Body of pancreas (tissue), 4 donors: ENCODE results near the gene HSFX3. TPM values are rescaled to one million over a fixed set of nuclear protein-coding genes. Genes with fewer than 3 reads are reported as not detected.
"Not testable (repeated sequence)": the region's sequence is repeated elsewhere in the genome, so short reads cannot be mapped to it uniquely, and the experiment has no call there.

Experiments
- ATAC-seq: fragments of 150-250 bp; one replicate; pipeline ENCODE4 v1.9.1; 2016
- DNase-seq, 4 donors: peaks; one replicate each; pipeline ENCODE4 v3.0.0-alpha.2; 2019
- H3K27ac ChIP-seq, 4 donors: fragments of 200-600 bp; sonication (generic); 1 replicate in 3 of 4; 2 replicates in 1 of 4; pipeline versions ENCODE4 v1.5.1 to v1.6.1; 2016 to 2019; ENCODE audit warnings: mild to moderate bottlenecking in 1 of 4, mixed read lengths in 1 of 4, moderate library complexity in 1 of 4
- H3K27me3 ChIP-seq, 2 donors: fragments of 200-600 bp; sonication (generic); one replicate each; pipeline ENCODE4 v1.6.0; 2016; ENCODE audit warnings: mild to moderate bottlenecking in 1 of 2
- H3K36me3 ChIP-seq, 2 donors: fragments of 200-600 bp; sonication (generic); replicated peaks in 1 of 2; 2 replicates each; pipeline ENCODE4 v1.5.1; 2016; ENCODE audit warnings: low read depth in 2 of 2; ENCODE audit not compliant: insufficient read depth in 1 of 2
- H3K4me1 ChIP-seq: fragments of 200-600 bp; sonication (generic); one replicate; pipeline ENCODE4 v1.6.0; 2016
- H3K4me3 ChIP-seq, 2 donors: fragments of 200-600 bp; sonication (generic); 1 replicate in 1 of 2; 2 replicates in 1 of 2; pipeline ENCODE4 v1.5.1; 2016 to 2019
- H3K9me3 ChIP-seq, 3 donors: fragments of 200-600 bp; sonication (generic); 1 replicate in 2 of 3; 2 replicates in 1 of 3; pipeline ENCODE4 v1.5.1; 2016
- CTCF ChIP-seq, 7 experiments: fragments of 450-650 bp in 4 of 7; fragments of 200-600 bp in 3 of 7; sonication (generic) in 3 of 7; IDR thresholded peaks; one replicate each; pipeline ENCODE4 v1.5.1; 2016 to 2019; ENCODE audit warnings: antibody characterized with exemption in 7 of 7
- POLR2A ChIP-seq, 3 donors: fragments of 450-650 bp; IDR thresholded peaks; one replicate each; pipeline ENCODE4 v1.6.1; 2016; ENCODE audit warnings: antibody characterized with exemption in 3 of 3, mild to moderate bottlenecking in 2 of 3
- WGBS, 2 donors: methylation state at CpG; one replicate each; pipeline ENCODE4 v1.1.5; 2017; 5-methylcytosine and 5-hydroxymethylcytosine counted together
- intact Hi-C: fragments of 100-400 bp; cut with DNase I; formaldehyde crosslinking; loops from one replicate; pipeline ENCODE4 v1.15.1; 2023
- total RNA-seq, 2 donors: library from RNA; depleted of rRNA; stranded (reverse); fragments of >200 nt; gene quantifications; one replicate each; pipeline ENCODE4 v1.1.0, GENCODE V29; 2016

The HSFX3 gene, protein sequence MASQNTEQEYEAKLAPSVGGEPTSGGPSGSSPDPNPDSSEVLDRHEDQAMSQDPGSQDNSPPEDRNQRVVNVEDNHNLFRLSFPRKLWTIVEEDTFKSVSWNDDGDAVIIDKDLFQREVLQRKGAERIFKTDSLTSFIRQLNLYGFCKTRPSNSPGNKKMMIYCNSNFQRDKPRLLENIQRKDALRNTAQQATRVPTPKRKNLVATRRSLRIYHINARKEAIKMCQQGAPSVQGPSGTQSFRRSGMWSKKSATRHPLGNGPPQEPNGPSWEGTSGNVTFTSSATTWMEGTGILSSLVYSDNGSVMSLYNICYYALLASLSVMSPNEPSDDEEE
- not detected for total RNA-seq

GRCh38 chrX:149549701-149550100 lies at the start of gene HSFX3:
Gene HSFX3, minus strand, starts transcription at chrX:149549924. Its CDS starts 72 bp downstream, at chrX:149549852.
- WGBS, 2 donors = no CpG with 5 or more reads among the region's 6 CpGs
- H3K4me1 ChIP-seq, H3K27me3 ChIP-seq, H3K4me3 ChIP-seq, intact Hi-C loops, H3K36me3 ChIP-seq, ATAC-seq, H3K27ac ChIP-seq, DNase-seq, H3K9me3 ChIP-seq: not testable (repeated sequence)

- intact Hi-C loops, H3K4me3 ChIP-seq, ATAC-seq, H3K4me1 ChIP-seq, H3K9me3 ChIP-seq, H3K27ac ChIP-seq, H3K36me3 ChIP-seq, H3K27me3 ChIP-seq, DNase-seq: not testable (repeated sequence)
- no CpG with 5 or more reads among the region's 11 CpGs for WGBS, 2 donors
Observed at GRCh38 chrX:149598603-149599002, 48.9 kb upstream of the HSFX3 start.

DNA sequence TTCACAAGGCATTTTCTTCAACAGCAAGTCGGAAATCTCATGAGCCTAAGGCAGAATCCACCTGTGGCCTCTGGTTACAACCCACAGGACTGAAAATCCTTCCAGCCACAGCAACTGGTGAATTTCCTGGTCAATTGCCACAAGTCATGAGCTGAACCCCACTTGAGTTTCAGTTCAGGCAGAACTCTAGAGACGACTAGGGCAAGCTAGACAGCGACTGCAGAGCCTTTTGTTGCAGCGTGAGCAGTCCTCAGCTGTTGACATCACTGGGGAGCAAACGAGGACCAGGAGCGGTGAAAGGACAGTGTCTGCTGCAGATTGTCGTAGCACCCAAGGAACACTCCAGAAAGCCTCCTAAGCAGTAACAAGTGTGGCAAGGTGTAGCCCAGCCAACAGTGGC lies 46.2 kb upstream of the HSFX3 start:
- H3K4me3 ChIP-seq, H3K9me3 ChIP-seq, H3K27ac ChIP-seq, intact Hi-C loops, DNase-seq, H3K4me1 ChIP-seq, H3K36me3 ChIP-seq, ATAC-seq, H3K27me3 ChIP-seq: not testable (repeated sequence)
- no CpG with 5 or more reads among the region's 7 CpGs for WGBS, 2 donors

DNA sequence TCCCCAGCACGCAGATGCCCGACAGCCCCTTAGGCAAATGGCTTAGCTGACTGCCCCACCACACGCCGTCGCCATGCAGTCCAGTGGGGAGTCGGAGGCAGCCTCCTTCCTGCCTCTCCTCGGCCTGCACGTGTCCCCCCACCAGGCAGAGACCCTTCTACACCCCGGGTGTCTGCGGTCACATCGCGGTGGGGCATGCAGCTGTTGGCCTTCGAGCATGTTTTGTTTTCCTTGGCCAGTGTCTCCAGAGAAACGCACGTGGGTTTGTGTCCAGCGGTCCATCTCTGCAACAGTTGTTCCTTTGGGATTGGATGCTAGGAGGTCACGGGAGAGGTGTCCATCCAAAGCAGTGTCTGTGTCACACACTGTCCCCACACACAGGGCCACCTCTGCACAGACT lies 45.5 kb upstream of the HSFX3 start, which contains the start of gene HSFX2:
HSFX2 (minus strand) TSS at position 101 of the 400 bp plus-strand sequence. CDS start 614 bp downstream, outside the sequence.
- H3K36me3 ChIP-seq, H3K4me3 ChIP-seq, H3K4me1 ChIP-seq, H3K9me3 ChIP-seq, intact Hi-C loops, H3K27ac ChIP-seq, H3K27me3 ChIP-seq, ATAC-seq, DNase-seq: not testable (repeated sequence)
- no CpG with 5 or more reads among the region's 17 CpGs for WGBS, 2 donors

GRCh38 chrX:149590993-149591392 lies 41.3 kb upstream of the HSFX3 start:
- no CpG with 5 or more reads among the region's 7 CpGs for WGBS, 2 donors
- H3K4me3 ChIP-seq, DNase-seq, H3K4me1 ChIP-seq, H3K9me3 ChIP-seq, ATAC-seq, H3K36me3 ChIP-seq, intact Hi-C loops, H3K27me3 ChIP-seq, H3K27ac ChIP-seq: not testable (repeated sequence)

- WGBS, 2 donors = no CpG with 5 or more reads among the region's 12 CpGs
Observed at GRCh38 chrX:149587359-149587758, 37.6 kb upstream of the HSFX3 start, which contains the start of gene MAGEA9B. Gene MAGEA9B, minus strand, starts transcription at chrX:149587459. Its CDS starts 4,280 bp downstream, at chrX:149583179.

GRCh38 chrX:149585631-149586030 lies 35.9 kb upstream of the HSFX3 start:
- H3K9me3 ChIP-seq, H3K4me1 ChIP-seq, DNase-seq, H3K4me3 ChIP-seq, H3K27ac ChIP-seq, H3K36me3 ChIP-seq, ATAC-seq, H3K27me3 ChIP-seq, intact Hi-C loops: not testable (repeated sequence)
- WGBS, 2 donors = no CpG with 5 or more reads among the region's 17 CpGs

More at GRCh38 chrX:149587359-149587758, 37.6 kb upstream of the HSFX3 start, which contains the start of gene MAGEA9B:
- DNase-seq, H3K27ac ChIP-seq, H3K4me3 ChIP-seq, intact Hi-C loops, H3K4me1 ChIP-seq, H3K9me3 ChIP-seq, H3K36me3 ChIP-seq, H3K27me3 ChIP-seq, ATAC-seq: not testable (repeated sequence)

GRCh38 chrX:149573456-149573855 lies 23.7 kb upstream of the HSFX3 start:
- ATAC-seq, H3K4me1 ChIP-seq, H3K9me3 ChIP-seq, H3K27ac ChIP-seq, intact Hi-C loops, H3K27me3 ChIP-seq, H3K4me3 ChIP-seq, H3K36me3 ChIP-seq, DNase-seq: not testable (repeated sequence)
- WGBS, 2 donors = no CpG with 5 or more reads among the region's 1 CpG

GRCh38 chrX:149572743-149573142 lies 23.0 kb upstream of the HSFX3 start:
- no peak overlapping the region for H3K27ac ChIP-seq
- TF ChIP-seq CTCF (IDR thresholded peaks at IDR 0.05) (no peak), POLR2A (IDR thresholded peaks at IDR 0.05) (no peak)
- WGBS, 2 donors = 83% methylated on average over 1 of the region's 1 CpG
- H3K4me1 ChIP-seq = no peaks in the 10 kb centered on the region
- ATAC-seq (no peak), DNase-seq (no peak)
- H3K9me3 ChIP-seq = no peaks in the 10 kb centered on the region
- intact Hi-C loops = no loop called here
- no peak overlapping the region for H3K4me3 ChIP-seq
- H3K36me3 ChIP-seq = no peaks in the 10 kb centered on the region
- no peaks in the 10 kb centered on the region for H3K27me3 ChIP-seq
